GM06990 (cell line): Measurements from ENCODE around the gene BTBD19.

Experiments used
- DNase-seq: peaks from one replicate; pipeline ENCODE4 v3.0.0-alpha.2; 2011; ENCODE audit not compliant: insufficient read length; ENCODE audit errors: extremely low read depth
- H3K27me3 ChIP-seq: replicated peaks from 2 replicates; pipeline ENCODE4 v1.6.0; 2011; ENCODE audit warnings: low read length; ENCODE audit not compliant: control insufficient read depth, insufficient read depth
- H3K36me3 ChIP-seq: 2 replicates; pipeline ENCODE4 v1.5.1; 2011; ENCODE audit warnings: low read length; ENCODE audit not compliant: control insufficient read depth, insufficient read depth
- H3K4me3 ChIP-seq: replicated peaks from 2 replicates; pipeline ENCODE4 v1.5.1; 2011; ENCODE audit warnings: low read depth, mild to moderate bottlenecking, control low read depth, low read length
- TF ChIP-seq, protein P1 (sequence below): IDR thresholded peaks from 2 replicates; pipeline ENCODE4 v1.5.1; 2011; ENCODE audit warnings: low read length, control low read depth, mild to moderate bottlenecking, inconsistent platforms; ENCODE audit not compliant: insufficient read depth, poor library complexity, severe bottlenecking

BTBD19 gene

DNA sequence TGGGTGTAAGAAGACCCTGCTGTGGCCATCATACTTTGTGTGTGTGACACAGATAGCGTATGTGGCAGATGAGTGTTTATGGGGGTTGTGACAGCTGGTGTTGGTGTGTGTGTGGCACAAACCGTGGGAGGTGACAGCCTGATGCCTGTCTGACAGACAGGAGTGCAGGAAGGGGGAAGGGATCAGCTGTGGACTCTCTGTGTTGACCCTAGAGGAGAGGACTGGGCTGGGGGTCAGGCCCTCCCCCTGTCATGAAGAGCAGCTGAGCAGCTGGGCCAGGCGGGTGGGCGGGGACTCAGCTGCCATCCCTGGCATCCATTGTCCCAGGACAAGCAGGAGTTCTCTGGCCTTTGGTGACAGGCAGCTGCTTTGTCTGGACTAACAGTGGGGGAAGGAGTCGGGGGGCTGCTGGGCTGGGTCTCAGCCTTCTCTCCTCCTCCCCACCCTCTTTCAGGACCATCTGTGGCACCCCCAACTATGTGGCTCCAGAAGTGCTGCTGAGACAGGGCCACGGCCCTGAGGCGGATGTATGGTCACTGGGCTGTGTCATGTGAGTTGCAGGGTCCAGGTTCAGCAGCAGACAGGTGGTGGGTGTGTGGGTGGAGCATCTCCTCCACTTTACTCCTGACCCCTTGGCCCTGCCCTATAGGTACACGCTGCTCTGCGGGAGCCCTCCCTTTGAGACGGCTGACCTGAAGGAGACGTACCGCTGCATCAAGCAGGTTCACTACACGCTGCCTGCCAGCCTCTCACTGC is 5.8 kb upstream of the BTBD19 start:
- no peak for DNase-seq
- peak overlapping the region; percentile 70 for H3K4me3 ChIP-seq
- TF ChIP-seq, protein P1, sequence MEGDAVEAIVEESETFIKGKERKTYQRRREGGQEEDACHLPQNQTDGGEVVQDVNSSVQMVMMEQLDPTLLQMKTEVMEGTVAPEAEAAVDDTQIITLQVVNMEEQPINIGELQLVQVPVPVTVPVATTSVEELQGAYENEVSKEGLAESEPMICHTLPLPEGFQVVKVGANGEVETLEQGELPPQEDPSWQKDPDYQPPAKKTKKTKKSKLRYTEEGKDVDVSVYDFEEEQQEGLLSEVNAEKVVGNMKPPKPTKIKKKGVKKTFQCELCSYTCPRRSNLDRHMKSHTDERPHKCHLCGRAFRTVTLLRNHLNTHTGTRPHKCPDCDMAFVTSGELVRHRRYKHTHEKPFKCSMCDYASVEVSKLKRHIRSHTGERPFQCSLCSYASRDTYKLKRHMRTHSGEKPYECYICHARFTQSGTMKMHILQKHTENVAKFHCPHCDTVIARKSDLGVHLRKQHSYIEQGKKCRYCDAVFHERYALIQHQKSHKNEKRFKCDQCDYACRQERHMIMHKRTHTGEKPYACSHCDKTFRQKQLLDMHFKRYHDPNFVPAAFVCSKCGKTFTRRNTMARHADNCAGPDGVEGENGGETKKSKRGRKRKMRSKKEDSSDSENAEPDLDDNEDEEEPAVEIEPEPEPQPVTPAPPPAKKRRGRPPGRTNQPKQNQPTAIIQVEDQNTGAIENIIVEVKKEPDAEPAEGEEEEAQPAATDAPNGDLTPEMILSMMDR: no peak
- no peaks in the 10 kb centered on the region for H3K27me3 ChIP-seq
- H3K36me3 ChIP-seq: peaks cover 30% of the 10 kb centered on the region

DNA sequence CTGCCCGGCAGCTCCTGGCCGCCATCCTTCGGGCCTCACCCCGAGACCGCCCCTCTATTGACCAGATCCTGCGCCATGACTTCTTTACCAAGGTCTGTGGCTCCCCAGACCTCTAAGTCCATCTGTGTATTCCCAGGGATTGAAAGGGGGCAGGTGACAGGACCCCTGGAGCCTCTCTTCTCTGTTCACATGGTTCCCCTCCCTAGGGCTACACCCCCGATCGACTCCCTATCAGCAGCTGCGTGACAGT is 5.3 kb upstream of the BTBD19 start:
- no peaks in the 10 kb centered on the region for H3K27me3 ChIP-seq
- no peak for DNase-seq
- TF ChIP-seq, protein P1: no peak
- H3K36me3 ChIP-seq: peaks cover 30% of the 10 kb centered on the region
- H3K4me3 ChIP-seq: no peak overlapping the region

DNA sequence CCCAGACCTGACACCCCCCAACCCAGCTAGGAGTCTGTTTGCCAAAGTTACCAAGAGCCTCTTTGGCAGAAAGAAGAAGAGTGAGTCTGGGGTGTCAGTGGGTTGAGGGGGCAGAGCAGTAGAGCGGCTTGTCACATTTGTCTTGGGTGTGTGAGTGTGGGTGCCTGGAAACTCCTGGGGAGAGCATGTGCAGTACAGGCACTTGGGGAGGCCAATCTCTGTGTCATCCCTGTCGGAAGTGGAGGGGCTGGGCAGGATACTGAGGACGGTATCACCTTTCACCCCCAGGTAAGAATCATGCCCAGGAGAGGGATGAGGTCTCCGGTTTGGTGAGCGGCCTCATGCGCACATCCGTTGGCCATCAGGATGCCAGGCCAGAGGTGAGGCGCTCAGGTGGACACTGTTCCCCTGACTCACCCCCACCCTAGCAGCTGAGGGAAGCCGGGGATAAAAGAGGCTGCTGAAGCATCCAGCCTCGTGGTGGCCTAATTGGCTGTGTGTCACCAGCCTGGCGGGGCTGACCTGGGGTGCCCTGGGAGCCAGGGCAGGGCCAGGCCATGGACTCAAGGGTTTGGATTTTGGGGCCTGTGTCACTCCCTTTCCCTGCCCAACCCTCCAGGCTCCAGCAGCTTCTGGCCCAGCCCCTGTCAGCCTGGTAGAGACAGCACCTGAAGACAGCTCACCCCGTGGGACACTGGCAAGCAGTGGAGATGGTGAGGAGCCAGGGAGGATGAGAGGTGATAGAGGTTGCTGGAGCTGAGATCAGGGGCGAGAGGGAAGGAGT is 4.8 kb upstream of the BTBD19 start:
- peaks cover 30% of the 10 kb centered on the region for H3K36me3 ChIP-seq
- DNase-seq: no peak
- no peak overlapping the region for H3K4me3 ChIP-seq

DNA sequence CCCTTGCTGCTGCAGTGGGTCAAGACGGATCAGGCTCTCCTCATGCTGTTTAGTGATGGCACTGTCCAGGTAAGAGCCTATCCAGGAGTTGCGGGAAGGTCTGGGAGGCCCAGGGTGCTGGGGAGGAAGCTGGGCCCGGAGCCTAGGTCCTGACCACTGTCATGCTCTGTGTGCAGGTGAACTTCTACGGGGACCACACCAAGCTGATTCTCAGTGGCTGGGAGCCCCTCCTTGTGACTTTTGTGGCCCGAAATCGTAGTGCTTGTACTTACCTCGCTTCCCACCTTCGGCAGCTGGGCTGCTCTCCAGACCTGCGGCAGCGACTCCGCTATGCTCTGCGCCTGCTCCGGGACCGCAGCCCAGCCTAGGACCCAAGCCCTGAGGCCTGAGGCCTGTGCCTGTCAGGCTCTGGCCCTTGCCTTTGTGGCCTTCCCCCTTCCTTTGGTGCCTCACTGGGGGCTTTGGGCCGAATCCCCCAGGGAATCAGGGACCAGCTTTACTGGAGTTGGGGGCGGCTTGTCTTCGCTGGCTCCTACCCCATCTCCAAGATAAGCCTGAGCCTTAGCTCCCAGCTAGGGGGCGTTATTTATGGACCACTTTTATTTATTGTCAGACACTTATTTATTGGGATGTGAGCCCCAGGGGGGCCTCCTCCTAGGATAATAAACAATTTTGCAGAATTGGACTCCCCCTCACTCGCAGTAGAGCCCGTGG is 2.9 kb upstream of the BTBD19 start:
- H3K4me3 ChIP-seq: no peak overlapping the region
- peaks cover 30% of the 10 kb centered on the region for H3K36me3 ChIP-seq
- no peaks in the 10 kb centered on the region for H3K27me3 ChIP-seq
- no peak for DNase-seq
- TF ChIP-seq, protein P1: no peak

More for the DNA sequence above, 4.8 kb upstream of the BTBD19 start:
- no peaks in the 10 kb centered on the region for H3K27me3 ChIP-seq
- TF ChIP-seq, protein P1: no peak

DNA sequence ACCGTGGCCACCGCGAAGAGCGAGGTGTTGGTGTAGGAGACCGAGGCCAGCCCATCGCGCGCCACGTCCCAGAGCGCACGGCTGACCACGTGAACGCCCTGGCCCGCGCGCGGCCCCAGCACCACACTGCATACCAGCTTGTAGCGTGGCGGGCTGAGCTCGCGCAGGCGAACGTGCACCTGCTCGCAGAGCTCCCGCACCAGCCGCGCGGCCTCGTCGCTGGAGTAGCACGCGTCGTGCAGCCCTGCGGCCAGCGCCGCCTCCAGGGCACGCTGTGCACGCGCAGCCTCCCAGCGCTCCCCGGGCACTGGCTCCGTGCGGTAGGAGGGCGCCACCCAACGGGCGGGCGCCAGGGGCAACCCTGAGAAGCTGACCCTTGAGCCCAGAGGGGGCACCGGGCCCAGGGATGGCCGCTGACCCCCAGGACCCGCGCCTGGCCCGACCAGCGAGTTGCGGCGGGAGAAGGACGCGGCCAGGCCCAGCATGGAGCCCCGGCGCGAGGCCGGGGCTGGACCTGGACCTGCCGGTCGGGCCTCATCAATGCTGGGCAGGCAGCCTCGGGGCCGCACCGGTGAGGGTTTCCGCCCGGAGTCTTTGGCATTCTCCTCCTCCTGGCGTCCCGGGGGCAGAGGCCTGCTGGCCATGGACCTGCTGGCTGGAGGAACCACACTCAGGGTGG is 2.2 kb upstream of the BTBD19 start:
- TF ChIP-seq, protein P1: no peak
- DNase-seq: no peak
- Histone ChIP-seq H3K4me3 (no peak overlapping the region), H3K27me3 (no peaks in the 10 kb centered on the region), H3K36me3 (peaks cover 30% of the 10 kb centered on the region)
